KBM-7 (cell line): ENCODE data around the gene SLC22A31.

ENCODE experiments used
- DNase-seq: peaks from one replicate; pipeline ENCODE4 v3.0.0-alpha.2; 2015
- in situ Hi-C: fragments of 300-500 bp; cut with MboI; formaldehyde crosslinking; loops from 2 replicates; pipeline ENCODE4 v1.14.3; 2020; ENCODE audit warnings: low sequenced_read_pairs, low pct_unique_long_range_greater_than_20kb, mixed read lengths

The SLC22A31 gene

GRCh38 chr16:89217388-89218191 lies 17.3 kb upstream of the SLC22A31 start, which contains the start of gene ZNF778:
Gene ZNF778, plus strand, starts transcription at chr16:89217703. Its CDS starts 3,425 bp downstream, at chr16:89221128.
- DNase-seq = peak; percentile 90
- in situ Hi-C loops = no loop called here

GRCh38 chr16:89217138-89217387 lies 16.7 kb upstream of the SLC22A31 start:
- no peak for DNase-seq
- in situ Hi-C loops = no loop called here

- in situ Hi-C loops = no loop called here
- peak; percentile 84 for DNase-seq
Observed at GRCh38 chr16:89216315-89217137, 16.2 kb upstream of the SLC22A31 start.

GRCh38 chr16:89210904-89211515 lies 10.7 kb upstream of the SLC22A31 start:
- no peak for DNase-seq
- in situ Hi-C loops = no loop called here

- in situ Hi-C loops = no loop called here
- DNase-seq = no peak
Observed at GRCh38 chr16:89210165-89210903, 10.0 kb upstream of the SLC22A31 start.

GRCh38 chr16:89209522-89210044 lies 9.2 kb upstream of the SLC22A31 start:
- no peak for DNase-seq
- in situ Hi-C loops = no loop called here

GRCh38 chr16:89207993-89208392 lies 7.7 kb upstream of the SLC22A31 start:
- no peak for DNase-seq
- in situ Hi-C loops = no loop called here

GRCh38 chr16:89202422-89203215 lies 2.3 kb upstream of the SLC22A31 start:
- in situ Hi-C loops = no loop called here
- DNase-seq = no peak

GRCh38 chr16:89201439-89202377 lies 1.4 kb upstream of the SLC22A31 start:
- DNase-seq = peak; percentile 28
- in situ Hi-C loops = no loop called here

GRCh38 chr16:89200850-89201411 lies 594 bp upstream of the SLC22A31 start:
- in situ Hi-C loops = no loop called here
- no peak for DNase-seq

GRCh38 chr16:89199241-89200123 lies 855 bp downstream of the SLC22A31 start:
- in situ Hi-C loops = no loop called here
- no peak for DNase-seq

GRCh38 chr16:89198417-89199240 lies 1.7 kb downstream of the SLC22A31 start:
- no peak for DNase-seq
- in situ Hi-C loops = no loop called here

GRCh38 chr16:89197633-89198416 lies 2.5 kb downstream of the SLC22A31 start:
- DNase-seq = no peak
- in situ Hi-C loops = no loop called here

- in situ Hi-C loops = no loop called here
- no peak for DNase-seq
Observed at GRCh38 chr16:89197033-89197632, 3.2 kb downstream of the SLC22A31 start.
